Body of pancreas (tissue), 4 donors: Measurements from ENCODE around the gene TMEM89. TPM values are rescaled to one million over a fixed set of nuclear protein-coding genes. Genes with fewer than 3 reads are reported as not detected.

ENCODE experiments used
- ATAC-seq: fragments of 150-250 bp; one replicate; pipeline ENCODE4 v1.9.1; 2016
- DNase-seq, 4 donors: peaks; one replicate each; pipeline ENCODE4 v3.0.0-alpha.2; 2019
- H3K27ac ChIP-seq, 4 donors: fragments of 200-600 bp; sonication (generic); 1 replicate in 3 of 4; 2 replicates in 1 of 4; pipeline versions ENCODE4 v1.5.1 to v1.6.1; 2016 to 2019; ENCODE audit warnings: mild to moderate bottlenecking in 1 of 4, mixed read lengths in 1 of 4, moderate library complexity in 1 of 4
- H3K27me3 ChIP-seq, 2 donors: fragments of 200-600 bp; sonication (generic); one replicate each; pipeline ENCODE4 v1.6.0; 2016; ENCODE audit warnings: mild to moderate bottlenecking in 1 of 2
- H3K36me3 ChIP-seq, 2 donors: fragments of 200-600 bp; sonication (generic); replicated peaks in 1 of 2; 2 replicates each; pipeline ENCODE4 v1.5.1; 2016; ENCODE audit warnings: low read depth in 2 of 2; ENCODE audit not compliant: insufficient read depth in 1 of 2
- H3K4me1 ChIP-seq: fragments of 200-600 bp; sonication (generic); one replicate; pipeline ENCODE4 v1.6.0; 2016
- H3K4me3 ChIP-seq, 2 donors: fragments of 200-600 bp; sonication (generic); 1 replicate in 1 of 2; 2 replicates in 1 of 2; pipeline ENCODE4 v1.5.1; 2016 to 2019
- H3K9me3 ChIP-seq, 3 donors: fragments of 200-600 bp; sonication (generic); 1 replicate in 2 of 3; 2 replicates in 1 of 3; pipeline ENCODE4 v1.5.1; 2016
- CTCF ChIP-seq, 7 experiments: fragments of 450-650 bp in 4 of 7; fragments of 200-600 bp in 3 of 7; sonication (generic) in 3 of 7; IDR thresholded peaks; one replicate each; pipeline ENCODE4 v1.5.1; 2016 to 2019; ENCODE audit warnings: antibody characterized with exemption in 7 of 7
- POLR2A ChIP-seq, 3 donors: fragments of 450-650 bp; IDR thresholded peaks; one replicate each; pipeline ENCODE4 v1.6.1; 2016; ENCODE audit warnings: antibody characterized with exemption in 3 of 3, mild to moderate bottlenecking in 2 of 3
- WGBS, 2 donors: methylation state at CpG; one replicate each; pipeline ENCODE4 v1.1.5; 2017; 5-methylcytosine and 5-hydroxymethylcytosine counted together
- intact Hi-C: fragments of 100-400 bp; cut with DNase I; formaldehyde crosslinking; loops from one replicate; pipeline ENCODE4 v1.15.1; 2023
- total RNA-seq, 2 donors: library from RNA; depleted of rRNA; stranded (reverse); fragments of >200 nt; gene quantifications; one replicate each; pipeline ENCODE4 v1.1.0, GENCODE V29; 2016

TMEM89 gene
- total RNA-seq, 2 donors from 2014 or later, result not detected

GRCh38 chr3:48591886-48592518, 29.6 kb downstream of the TMEM89 start:
- TF ChIP-seq CTCF (IDR thresholded peaks at IDR 0.05), result no peak
- TF ChIP-seq POLR2A (IDR thresholded peaks at IDR 0.05), result no peak
- no peaks in the 10 kb centered on the region for H3K9me3 ChIP-seq
- ATAC-seq (no peak), DNase-seq (no peak)
- intact Hi-C loops, result no loop called here
- H3K4me3 ChIP-seq, result no peak overlapping the region
- no peaks in the 10 kb centered on the region for H3K36me3 ChIP-seq
- WGBS, 2 donors, result 89% methylated on average over 17 of the region's 22 CpGs; no CpG with 5 or more reads in 1 of the 2 donors
- no peaks in the 10 kb centered on the region for H3K27me3 ChIP-seq
- H3K4me1 ChIP-seq, result peaks cover 13% of the 10 kb centered on the region
- no peak overlapping the region for H3K27ac ChIP-seq

GRCh38 chr3:48591436-48591835, 30.1 kb downstream of the TMEM89 start:
- intact Hi-C loops, result no loop called here
- Histone ChIP-seq H3K36me3 (no peaks in the 10 kb centered on the region), H3K9me3 (no peaks in the 10 kb centered on the region), H3K27ac (no peak overlapping the region), H3K4me3 (no peak overlapping the region), H3K4me1 (peaks cover 13% of the 10 kb centered on the region), H3K27me3 (no peaks in the 10 kb centered on the region)
- ATAC-seq (no peak), DNase-seq (no peak)
- no peak for TF ChIP-seq POLR2A (IDR thresholded peaks at IDR 0.05)
- TF ChIP-seq CTCF (IDR thresholded peaks at IDR 0.05), result no peak
- 85 to 93% methylated on average over 3 to 14 of the region's 14 CpGs for WGBS, 2 donors

GRCh38 chr3:48588230-48588629, 33.3 kb downstream of the TMEM89 start:
- intact Hi-C loops, result no loop called here
- TF ChIP-seq CTCF (IDR thresholded peaks at IDR 0.05) (no peak), POLR2A (IDR thresholded peaks at IDR 0.05) (no peak)
- WGBS, 2 donors, result 48 to 57% methylated on average over 4 to 15 of the region's 15 CpGs

GRCh38 chr3:48587686-48588085, 33.9 kb downstream of the TMEM89 start:
- no peak overlapping the region for H3K4me3 ChIP-seq
- DNase-seq (no peak), ATAC-seq (no peak)
- H3K36me3 ChIP-seq, result no peaks in the 10 kb centered on the region
- no peaks in the 10 kb centered on the region for H3K4me1 ChIP-seq
- no peaks in the 10 kb centered on the region for H3K9me3 ChIP-seq
- WGBS, 2 donors, result 60 to 70% methylated on average over 2 to 11 of the region's 11 CpGs
- H3K27ac ChIP-seq, result no peak overlapping the region
- intact Hi-C loops, result no loop called here
- TF ChIP-seq CTCF (IDR thresholded peaks at IDR 0.05), result no peak
- no peaks in the 10 kb centered on the region for H3K27me3 ChIP-seq

More at GRCh38 chr3:48588230-48588629, 33.3 kb downstream of the TMEM89 start:
- no peaks in the 10 kb centered on the region for H3K27me3 ChIP-seq
- H3K36me3 ChIP-seq, result no peaks in the 10 kb centered on the region
- no peaks in the 10 kb centered on the region for H3K9me3 ChIP-seq
- ATAC-seq (no peak), DNase-seq (no peak)
- H3K4me3 ChIP-seq, result no peak overlapping the region
- H3K27ac ChIP-seq, result no peak overlapping the region
- no peaks in the 10 kb centered on the region for H3K4me1 ChIP-seq

- Histone ChIP-seq H3K36me3 (no peaks in the 10 kb centered on the region), H3K27ac (no peak overlapping the region), H3K4me3 (no peak overlapping the region), H3K27me3 (no peaks in the 10 kb centered on the region), H3K4me1 (no peaks in the 10 kb centered on the region), H3K9me3 (no peaks in the 10 kb centered on the region)
- 73 to 85% methylated on average over 5 to 8 of the region's 8 CpGs for WGBS, 2 donors
- ATAC-seq, result no peak
- intact Hi-C loops, result no loop called here
- no peak for DNase-seq
- TF ChIP-seq POLR2A (IDR thresholded peaks at IDR 0.05) (no peak), CTCF (IDR thresholded peaks at IDR 0.05) (no peak)
Observed at GRCh38 chr3:48585411-48585810, 36.2 kb downstream of the TMEM89 start.
